Measurements from ENCODE around the gene MICAL3. TPM values are rescaled to one million over a fixed set of nuclear protein-coding genes. Genes with fewer than 3 reads are reported as not detected.

Gene MICAL3
- total and polyA plus RNA-seq, 2 experiments from 2014 or later, result 6.1 to 25.1 TPM

- H3K4me2 ChIP-seq (ENCODE audit: unreplicated experiment), result no peak overlapping the region
- no peak overlapping the region for H2AFZ ChIP-seq
- WGBS, 2 experiments (ENCODE audit: low coverage in 1 of 2, low lambda C conversion rate in 2 of 2, missing lambda C conversion rate in 2 of 2), result 93 to 94% methylated on average over 9 of the region's 9 CpGs
- no peaks in the 10 kb centered on the region for H3K27me3 ChIP-seq (replicated peaks; ENCODE audit: insufficient read depth)
- no peaks in the 10 kb centered on the region for H3K9me3 ChIP-seq (ENCODE audit: low read depth)
- in situ Hi-C loops (cut with MboI), result no loop called here
- H3K4me3 ChIP-seq, result no peak overlapping the region
- TF ChIP-seq EZH2phosphoT487 (IDR thresholded peaks at IDR 0.05; ENCODE audit: insufficient read depth, low read depth), result no peak
- TF ChIP-seq EZH2 (IDR thresholded peaks at IDR 0.05; ENCODE audit: insufficient read depth, poor library complexity, severe bottlenecking), result no peak
- H3K9me2 ChIP-seq (ENCODE audit: insufficient read depth), result no peaks in the 10 kb centered on the region
- peaks cover 100% of the 10 kb centered on the region for H3K79me2 ChIP-seq (ENCODE audit: insufficient read depth)
- H3K36me3 ChIP-seq (ENCODE audit: low read depth), result no peaks in the 10 kb centered on the region
- H3F3A ChIP-seq (ENCODE audit: insufficient read depth), result peaks cover 2% of the 10 kb centered on the region; the same call in 1 of the 2 replicates
- peaks cover 4% of the 10 kb centered on the region for H3K4me1 ChIP-seq (ENCODE audit: insufficient read depth)
- H3K9ac ChIP-seq, result no peak overlapping the region
- H4K20me1 ChIP-seq (ENCODE audit: insufficient read depth), result peaks cover 5% of the 10 kb centered on the region
- no peak overlapping the region for H3K27ac ChIP-seq
- DNase-seq, result no peak
Observed at GRCh38 chr22:17944256-17944655, 80.1 kb downstream of the MICAL3 start.

- no peaks in the 10 kb centered on the region for H3K9me3 ChIP-seq (ENCODE audit: low read depth)
- H3K4me2 ChIP-seq (ENCODE audit: unreplicated experiment), result no peak overlapping the region
- H3K27me3 ChIP-seq (replicated peaks; ENCODE audit: insufficient read depth), result no peaks in the 10 kb centered on the region
- TF ChIP-seq EZH2phosphoT487 (IDR thresholded peaks at IDR 0.05; ENCODE audit: insufficient read depth, low read depth), result no peak
- no peak for TF ChIP-seq EZH2 (IDR thresholded peaks at IDR 0.05; ENCODE audit: insufficient read depth, poor library complexity, severe bottlenecking)
- H3K27ac ChIP-seq, result no peak overlapping the region
- H4K20me1 ChIP-seq (ENCODE audit: insufficient read depth), result peaks cover 4% of the 10 kb centered on the region
- no peaks in the 10 kb centered on the region for H3K9me2 ChIP-seq (ENCODE audit: insufficient read depth)
- H3K4me1 ChIP-seq (ENCODE audit: insufficient read depth), result no peaks in the 10 kb centered on the region
- H3K79me2 ChIP-seq (ENCODE audit: insufficient read depth), result peaks cover 100% of the 10 kb centered on the region
- H3K36me3 ChIP-seq (ENCODE audit: low read depth), result no peaks in the 10 kb centered on the region
- DNase-seq, result no peak
- H3F3A ChIP-seq (ENCODE audit: insufficient read depth), result no peaks in the 10 kb centered on the region
- in situ Hi-C loops (cut with MboI), result no loop called here
- WGBS, 2 experiments (ENCODE audit: low coverage in 1 of 2, low lambda C conversion rate in 2 of 2, missing lambda C conversion rate in 2 of 2), result 94 to 96% methylated on average over 6 of the region's 6 CpGs
- no peak overlapping the region for H2AFZ ChIP-seq
- no peak overlapping the region for H3K4me3 ChIP-seq
- no peak overlapping the region for H3K9ac ChIP-seq
Observed at GRCh38 chr22:17943533-17944249, 80.7 kb downstream of the MICAL3 start.

- in situ Hi-C loops (cut with MboI), result no loop called here
- Histone ChIP-seq H3K9me2 (ENCODE audit: insufficient read depth) (no peaks in the 10 kb centered on the region), H3K9me3 (ENCODE audit: low read depth) (no peaks in the 10 kb centered on the region), H3K9ac (no peak overlapping the region), H4K20me1 (ENCODE audit: insufficient read depth) (peaks cover 4% of the 10 kb centered on the region), H3K79me2 (ENCODE audit: insufficient read depth) (peaks cover 100% of the 10 kb centered on the region), H3K4me3 (no peak overlapping the region), H3K27ac (no peak overlapping the region), H3K36me3 (ENCODE audit: low read depth) (no peaks in the 10 kb centered on the region), H3K27me3 (replicated peaks; ENCODE audit: insufficient read depth) (no peaks in the 10 kb centered on the region), H3F3A (ENCODE audit: insufficient read depth) (no peaks in the 10 kb centered on the region), H2AFZ (no peak overlapping the region), H3K4me1 (ENCODE audit: insufficient read depth) (no peaks in the 10 kb centered on the region), H3K4me2 (ENCODE audit: unreplicated experiment) (no peak overlapping the region)
- DNase-seq, result no peak
- WGBS, 2 experiments (ENCODE audit: low coverage in 1 of 2, low lambda C conversion rate in 2 of 2, missing lambda C conversion rate in 2 of 2), result 97% methylated on average over 8 of the region's 8 CpGs
- no peak for TF ChIP-seq EZH2phosphoT487 (IDR thresholded peaks at IDR 0.05; ENCODE audit: insufficient read depth, low read depth)
- no peak for TF ChIP-seq EZH2 (IDR thresholded peaks at IDR 0.05; ENCODE audit: insufficient read depth, poor library complexity, severe bottlenecking)
Observed at GRCh38 chr22:17942721-17943120, 81.6 kb downstream of the MICAL3 start.

- in situ Hi-C loops (cut with MboI), result no loop called here
- no peaks in the 10 kb centered on the region; the same call in 1 of the 2 replicates for H4K20me1 ChIP-seq (ENCODE audit: insufficient read depth)
- no peak overlapping the region for H3K27ac ChIP-seq
- no peaks in the 10 kb centered on the region for H3K4me1 ChIP-seq (ENCODE audit: insufficient read depth)
- no peak overlapping the region for H3K9ac ChIP-seq
- no peak for DNase-seq
- H3K9me3 ChIP-seq (ENCODE audit: low read depth), result no peaks in the 10 kb centered on the region
- no peak for TF ChIP-seq EZH2phosphoT487 (IDR thresholded peaks at IDR 0.05; ENCODE audit: insufficient read depth, low read depth)
- TF ChIP-seq EZH2 (IDR thresholded peaks at IDR 0.05; ENCODE audit: insufficient read depth, poor library complexity, severe bottlenecking), result no peak
- no peaks in the 10 kb centered on the region for H3K27me3 ChIP-seq (replicated peaks; ENCODE audit: insufficient read depth)
- H2AFZ ChIP-seq, result no peak overlapping the region
- H3K9me2 ChIP-seq (ENCODE audit: insufficient read depth), result no peaks in the 10 kb centered on the region
- H3K36me3 ChIP-seq (ENCODE audit: low read depth), result no peaks in the 10 kb centered on the region
- H3K4me3 ChIP-seq, result no peak overlapping the region
- no peaks in the 10 kb centered on the region for H3F3A ChIP-seq (ENCODE audit: insufficient read depth)
- H3K4me2 ChIP-seq (ENCODE audit: unreplicated experiment), result no peak overlapping the region
- peaks cover 100% of the 10 kb centered on the region for H3K79me2 ChIP-seq (ENCODE audit: insufficient read depth)
- 79 to 84% methylated on average over 18 of the region's 18 CpGs for WGBS, 2 experiments (ENCODE audit: low coverage in 1 of 2, low lambda C conversion rate in 2 of 2, missing lambda C conversion rate in 2 of 2)
Observed at GRCh38 chr22:17941471-17942406, 82.6 kb downstream of the MICAL3 start.

Data from GM23248 (cell line).